ENCODE measurements around the gene HLX. TPM values are rescaled to one million over a fixed set of nuclear protein-coding genes. Genes with fewer than 3 reads are reported as not detected.

Gene HLX
- total and polyA plus RNA-seq, 2 of the 13 experiments (the other 11 are each of a cell fraction or from before 2014, with no cell fraction given) = 0.30 to 0.35 TPM

DNA sequence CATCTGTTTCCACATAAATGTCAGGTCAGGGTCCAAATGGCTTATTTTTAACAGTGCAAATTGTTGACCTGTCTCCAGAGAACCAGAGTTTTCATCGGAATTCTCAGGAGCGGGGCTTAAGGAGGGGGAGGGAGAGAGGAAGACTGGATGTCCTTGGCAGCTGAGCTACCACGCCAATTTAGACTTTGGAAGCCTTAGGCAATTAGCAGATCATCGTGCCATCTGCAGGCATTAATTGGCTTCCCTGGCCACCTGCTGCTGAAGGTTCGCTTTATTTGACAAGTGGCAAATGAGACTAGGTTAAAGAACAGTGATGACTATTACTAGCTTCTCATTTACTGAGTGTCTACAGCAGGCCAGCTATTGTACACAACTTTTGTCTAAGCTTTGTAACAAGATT is 43.7 kb downstream of the HLX start (continued):
- TF ChIP-seq, protein P1, sequence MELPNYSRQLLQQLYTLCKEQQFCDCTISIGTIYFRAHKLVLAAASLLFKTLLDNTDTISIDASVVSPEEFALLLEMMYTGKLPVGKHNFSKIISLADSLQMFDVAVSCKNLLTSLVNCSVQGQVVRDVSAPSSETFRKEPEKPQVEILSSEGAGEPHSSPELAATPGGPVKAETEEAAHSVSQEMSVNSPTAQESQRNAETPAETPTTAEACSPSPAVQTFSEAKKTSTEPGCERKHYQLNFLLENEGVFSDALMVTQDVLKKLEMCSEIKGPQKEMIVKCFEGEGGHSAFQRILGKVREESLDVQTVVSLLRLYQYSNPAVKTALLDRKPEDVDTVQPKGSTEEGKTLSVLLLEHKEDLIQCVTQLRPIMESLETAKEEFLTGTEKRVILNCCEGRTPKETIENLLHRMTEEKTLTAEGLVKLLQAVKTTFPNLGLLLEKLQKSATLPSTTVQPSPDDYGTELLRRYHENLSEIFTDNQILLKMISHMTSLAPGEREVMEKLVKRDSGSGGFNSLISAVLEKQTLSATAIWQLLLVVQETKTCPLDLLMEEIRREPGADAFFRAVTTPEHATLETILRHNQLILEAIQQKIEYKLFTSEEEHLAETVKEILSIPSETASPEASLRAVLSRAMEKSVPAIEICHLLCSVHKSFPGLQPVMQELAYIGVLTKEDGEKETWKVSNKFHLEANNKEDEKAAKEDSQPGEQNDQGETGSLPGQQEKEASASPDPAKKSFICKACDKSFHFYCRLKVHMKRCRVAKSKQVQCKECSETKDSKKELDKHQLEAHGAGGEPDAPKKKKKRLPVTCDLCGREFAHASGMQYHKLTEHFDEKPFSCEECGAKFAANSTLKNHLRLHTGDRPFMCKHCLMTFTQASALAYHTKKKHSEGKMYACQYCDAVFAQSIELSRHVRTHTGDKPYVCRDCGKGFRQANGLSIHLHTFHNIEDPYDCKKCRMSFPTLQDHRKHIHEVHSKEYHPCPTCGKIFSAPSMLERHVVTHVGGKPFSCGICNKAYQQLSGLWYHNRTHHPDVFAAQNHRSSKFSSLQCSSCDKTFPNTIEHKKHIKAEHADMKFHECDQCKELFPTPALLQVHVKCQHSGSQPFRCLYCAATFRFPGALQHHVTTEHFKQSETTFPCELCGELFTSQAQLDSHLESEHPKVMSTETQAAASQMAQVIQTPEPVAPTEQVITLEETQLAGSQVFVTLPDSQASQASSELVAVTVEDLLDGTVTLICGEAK (IDR thresholded peaks at IDR 0.05) = no peak
- TF ChIP-seq, protein P1 (CRISPR knock-in tag; IDR thresholded peaks at IDR 0.05) = no peak

DNA sequence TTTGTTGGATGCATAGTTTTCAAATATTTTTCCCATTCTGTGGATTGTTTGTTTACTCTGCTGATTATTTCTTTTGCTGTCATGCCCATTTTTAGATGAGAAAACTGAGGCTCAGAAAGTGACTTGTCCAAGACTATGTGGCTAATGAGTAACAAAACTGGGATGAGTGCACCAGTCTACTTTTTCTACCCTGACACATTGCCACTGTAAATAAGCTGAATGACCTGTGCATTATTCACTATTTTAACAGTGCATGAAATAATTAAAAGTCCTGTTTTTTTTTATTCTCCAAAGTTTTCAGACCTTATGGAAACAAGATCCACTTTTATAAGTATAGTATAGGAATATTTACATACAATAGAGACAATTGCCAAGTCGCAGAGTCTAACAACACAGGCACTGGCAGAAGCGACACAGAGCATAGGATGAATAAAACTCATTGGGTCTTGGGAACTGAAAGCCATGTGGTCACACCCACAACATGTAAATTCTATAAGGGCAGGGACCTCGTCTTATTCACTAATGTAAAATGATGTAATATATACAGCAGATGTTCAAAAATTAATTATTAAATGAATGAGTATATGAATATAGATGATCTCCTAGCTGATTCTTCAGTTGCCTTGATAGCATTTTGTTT is 45.2 kb downstream of the HLX start:
- Histone ChIP-seq H3K79me2 (ENCODE audit: insufficient read depth, low read length) (no peaks in the 10 kb centered on the region), H3K4me3 (replicated peaks in 1 of 3; ENCODE audit: insufficient read depth in 1 of 3, low read depth in 2 of 3, low read length in 3 of 3) (no peak overlapping the region), H3K9me3 (ENCODE audit: low read length) (no peaks in the 10 kb centered on the region), H3K4me2 (ENCODE audit: low read depth, low read length) (no peak overlapping the region), H3K36me3 (replicated peaks in 1 of 2; ENCODE audit: control insufficient read depth in 1 of 2, insufficient read depth in 2 of 2, low read length in 2 of 2) (no peaks in the 10 kb centered on the region), H2AFZ (ENCODE audit: low read length) (no peak overlapping the region), H3K9ac (ENCODE audit: insufficient read depth, low read depth, low read length) (no peak overlapping the region), H3K4me1 (ENCODE audit: insufficient read depth, low read length) (peaks cover 22% of the 10 kb centered on the region), H3K27ac (ENCODE audit: extremely low read length, insufficient read depth, low read length) (no peak overlapping the region), H4K20me1 (ENCODE audit: insufficient read depth, low read length) (no peaks in the 10 kb centered on the region), H3K27me3 (ENCODE audit: control insufficient read depth in 1 of 2, insufficient read depth in 2 of 2, low read length in 2 of 2) (no peaks in the 10 kb centered on the region; a peak in 1 of 5 replicates)
- ATAC-seq = no peak
- ChIA-PET CTCF (ENCODE audit: low intra/inter-chr PET ratio, low total read pairs) (no interaction called here), POLR2A (no interaction called here)
- no peak for FAIRE-seq
- DNase-seq (ENCODE audit: low spot score) = no peak
- in situ Hi-C loops (cut with HindIII; ENCODE audit: extremely low pct_ligation_motif_present, low pct_unique_long_range_greater_than_20kb) (no loop called here), intact Hi-C loops (cut with micrococcal nuclease; ENCODE audit: unreplicated experiment) (no loop called here)
- BruUV-seq (replicated peaks) = no TSS peak
- 29% methylated on average over 3 of the region's 3 CpGs for WGBS (ENCODE audit: low lambda C conversion rate)
- TF ChIP-seq ZBTB8A (CRISPR knock-in tag; IDR thresholded peaks at IDR 0.05; ENCODE audit: borderline replicate concordance, low read depth) = no peak

Measured in HepG2 (cell line).